Ectodermal cell (in vitro differentiated cells): ENCODE results near the gene RECQL5.

ENCODE experiments used
- H3K27ac ChIP-seq: 2 replicates; pipeline ENCODE4 v1.7.0; 2013; ENCODE audit warnings: mild to moderate bottlenecking, low read depth, low read length; ENCODE audit not compliant: insufficient read depth, poor library complexity, severe bottlenecking
- H3K27me3 ChIP-seq: 2 replicates; pipeline ENCODE4 v1.7.0; 2013; ENCODE audit warnings: mild to moderate bottlenecking, low read length; ENCODE audit not compliant: insufficient read depth, control insufficient read depth, poor library complexity, severe bottlenecking
- H3K36me3 ChIP-seq: one replicate; pipeline ENCODE4 v1.7.0; 2013; ENCODE audit warnings: low read length; ENCODE audit not compliant: control insufficient read depth, insufficient read depth
- H3K4me1 ChIP-seq: one replicate; pipeline ENCODE4 v1.7.0; 2013; ENCODE audit warnings: low read length; ENCODE audit not compliant: control insufficient read depth, insufficient read depth
- H3K4me3 ChIP-seq: 2 replicates; pipeline ENCODE4 v1.7.0; 2013; ENCODE audit warnings: low read depth, low read length, control low read depth; ENCODE audit not compliant: insufficient read depth
- H3K9me3 ChIP-seq: 2 replicates; pipeline ENCODE4 v1.7.0; 2013; ENCODE audit warnings: mild to moderate bottlenecking, low read length, moderate library complexity; ENCODE audit not compliant: control insufficient read depth
- WGBS, 2 experiments: methylation state at CpG; one replicate each; pipeline ENCODE4 v1.1.7; 2013; ENCODE audit warnings: missing lambda C conversion rate in 2 of 2; 5-methylcytosine and 5-hydroxymethylcytosine counted together

Gene RECQL5

GRCh38 chr17:75650874-75651273 is 16.1 kb downstream of the RECQL5 start:
- Histone ChIP-seq H3K27me3 (no peaks in the 10 kb centered on the region), H3K27ac (no peak overlapping the region), H3K4me3 (no peak overlapping the region), H3K9me3 (no peaks in the 10 kb centered on the region), H3K36me3 (peaks cover 11% of the 10 kb centered on the region), H3K4me1 (no peaks in the 10 kb centered on the region)
- WGBS, 2 experiments: 96 to 97% methylated on average over 7 of the region's 7 CpGs

- WGBS, 2 experiments: 95 to 96% methylated on average over 6 of the region's 6 CpGs
These were observed 17.3 kb downstream of the RECQL5 start for GRCh38 chr17:75649687-75650086.

GRCh38 chr17:75647921-75648320 is 19.0 kb downstream of the RECQL5 start:
- Histone ChIP-seq H3K4me3 (no peak overlapping the region), H3K4me1 (peaks cover 6% of the 10 kb centered on the region), H3K27me3 (no peaks in the 10 kb centered on the region), H3K9me3 (no peaks in the 10 kb centered on the region), H3K36me3 (peaks cover 8% of the 10 kb centered on the region), H3K27ac (no peak overlapping the region)
- 96% methylated on average over 7 of the region's 7 CpGs for WGBS, 2 experiments

More at GRCh38 chr17:75649687-75650086, 17.3 kb downstream of the RECQL5 start:
- H3K27me3 ChIP-seq: no peaks in the 10 kb centered on the region
- no peak overlapping the region for H3K4me3 ChIP-seq
- no peak overlapping the region for H3K27ac ChIP-seq
- H3K9me3 ChIP-seq: no peaks in the 10 kb centered on the region
- no peaks in the 10 kb centered on the region for H3K4me1 ChIP-seq
- peaks cover 8% of the 10 kb centered on the region for H3K36me3 ChIP-seq

- no peak overlapping the region for H3K27ac ChIP-seq
- H3K4me3 ChIP-seq: no peak overlapping the region
- 94 to 95% methylated on average over 7 of the region's 7 CpGs for WGBS, 2 experiments
- H3K9me3 ChIP-seq: no peaks in the 10 kb centered on the region
- peaks cover 8% of the 10 kb centered on the region for H3K36me3 ChIP-seq
- H3K27me3 ChIP-seq: no peaks in the 10 kb centered on the region
- peaks cover 6% of the 10 kb centered on the region for H3K4me1 ChIP-seq
These were observed 19.9 kb downstream of the RECQL5 start for GRCh38 chr17:75647061-75647460.

GRCh38 chr17:75646638-75646992 is 20.3 kb downstream of the RECQL5 start:
- Histone ChIP-seq H3K4me1 (peaks cover 6% of the 10 kb centered on the region), H3K27me3 (no peaks in the 10 kb centered on the region), H3K4me3 (no peak overlapping the region), H3K9me3 (no peaks in the 10 kb centered on the region), H3K36me3 (peaks cover 8% of the 10 kb centered on the region), H3K27ac (no peak overlapping the region)
- 92 to 95% methylated on average over 6 of the region's 6 CpGs for WGBS, 2 experiments

GRCh38 chr17:75645889-75646637 is 20.9 kb downstream of the RECQL5 start:
- Histone ChIP-seq H3K27ac (no peak overlapping the region), H3K4me3 (no peak overlapping the region), H3K36me3 (peaks cover 7% of the 10 kb centered on the region), H3K27me3 (no peaks in the 10 kb centered on the region), H3K9me3 (no peaks in the 10 kb centered on the region), H3K4me1 (peaks cover 6% of the 10 kb centered on the region)
- WGBS, 2 experiments: 89 to 90% methylated on average over 17 of the region's 17 CpGs

- Histone ChIP-seq H3K4me1 (peaks cover 6% of the 10 kb centered on the region), H3K4me3 (no peak overlapping the region), H3K27me3 (no peaks in the 10 kb centered on the region), H3K27ac (no peak overlapping the region), H3K9me3 (no peaks in the 10 kb centered on the region), H3K36me3 (peaks cover 1% of the 10 kb centered on the region)
- 78 to 79% methylated on average over 7 of the region's 7 CpGs for WGBS, 2 experiments
These were observed 21.5 kb downstream of the RECQL5 start for GRCh38 chr17:75645501-75645888.

- no peak overlapping the region for H3K4me3 ChIP-seq
- H3K9me3 ChIP-seq: no peaks in the 10 kb centered on the region
- peaks cover 6% of the 10 kb centered on the region for H3K4me1 ChIP-seq
- WGBS, 2 experiments: 91 to 93% methylated on average over 7 of the region's 7 CpGs
- no peaks in the 10 kb centered on the region for H3K36me3 ChIP-seq
- no peak overlapping the region for H3K27ac ChIP-seq
- H3K27me3 ChIP-seq: no peaks in the 10 kb centered on the region
These were observed 23.3 kb downstream of the RECQL5 start for GRCh38 chr17:75643643-75644017.

- H3K27me3 ChIP-seq: no peaks in the 10 kb centered on the region
- H3K9me3 ChIP-seq: no peaks in the 10 kb centered on the region
- H3K36me3 ChIP-seq: no peaks in the 10 kb centered on the region
- peaks cover 6% of the 10 kb centered on the region for H3K4me1 ChIP-seq
- no peak overlapping the region for H3K27ac ChIP-seq
- H3K4me3 ChIP-seq: no peak overlapping the region
- 72 to 73% methylated on average over 17 of the region's 17 CpGs for WGBS, 2 experiments
These were observed 23.9 kb downstream of the RECQL5 start for GRCh38 chr17:75642784-75643642.

GRCh38 chr17:75642182-75642783 is 24.7 kb downstream of the RECQL5 start:
- Histone ChIP-seq H3K36me3 (no peaks in the 10 kb centered on the region), H3K27ac (no peak overlapping the region), H3K4me3 (no peak overlapping the region), H3K27me3 (no peaks in the 10 kb centered on the region), H3K4me1 (peaks cover 6% of the 10 kb centered on the region), H3K9me3 (no peaks in the 10 kb centered on the region)
- 93 to 94% methylated on average over 6 to 7 of the region's 7 CpGs for WGBS, 2 experiments
